Epidermal melanocyte (primary cell): ENCODE data around the gene CHST13.

Source experiments
- DNase-seq: peaks from one replicate; pipeline ENCODE4 v3.0.0; 2011; ENCODE audit warnings: low spot score; ENCODE audit not compliant: insufficient read length

The CHST13 gene

GRCh38 chr3:126553284-126554084, 29.5 kb downstream of the CHST13 start:
- DNase-seq: no peak

GRCh38 chr3:126554560-126555525, 30.9 kb downstream of the CHST13 start:
- DNase-seq: no peak

GRCh38 chr3:126555795-126556636, 32.1 kb downstream of the CHST13 start:
- DNase-seq: no peak

- no peak for DNase-seq
These were observed 32.9 kb downstream of the CHST13 start for GRCh38 chr3:126556637-126557414.

- DNase-seq: no peak
These were observed 33.4 kb downstream of the CHST13 start for GRCh38 chr3:126557415-126557745.

GRCh38 chr3:126557761-126558160, 33.8 kb downstream of the CHST13 start:
- no peak for DNase-seq

- no peak for DNase-seq
These were observed 34.5 kb downstream of the CHST13 start, which contains the start of gene C3orf22 for GRCh38 chr3:126558336-126559071. C3orf22 (minus strand) TSS chr3:126558932; CDS start chr3:126553390, 5,542 bp downstream.

GRCh38 chr3:126562737-126563276, 38.9 kb downstream of the CHST13 start:
- DNase-seq: no peak

- DNase-seq: no peak
These were observed 43.9 kb downstream of the CHST13 start for GRCh38 chr3:126567696-126568438.

- DNase-seq: no peak
These were observed 44.9 kb downstream of the CHST13 start for GRCh38 chr3:126568776-126569342.

- no peak for DNase-seq
These were observed 45.5 kb downstream of the CHST13 start for GRCh38 chr3:126569390-126569975.

- no peak for DNase-seq
These were observed 46.2 kb downstream of the CHST13 start for GRCh38 chr3:126570103-126570541.

- DNase-seq: no peak
These were observed 47.1 kb downstream of the CHST13 start for GRCh38 chr3:126571078-126571477.

- DNase-seq: no peak
These were observed 49.6 kb downstream of the CHST13 start for GRCh38 chr3:126573492-126574117.

GRCh38 chr3:126577261-126577660, 53.3 kb downstream of the CHST13 start:
- no peak for DNase-seq

- no peak for DNase-seq
These were observed 54.7 kb downstream of the CHST13 start for GRCh38 chr3:126578702-126579101.

GRCh38 chr3:126580746-126581145, 56.8 kb downstream of the CHST13 start:
- no peak for DNase-seq

GRCh38 chr3:126581569-126581968, 57.6 kb downstream of the CHST13 start:
- no peak for DNase-seq
